ENCODE results near the gene LPIN1. TPM values are rescaled to one million over a fixed set of nuclear protein-coding genes. Genes with fewer than 3 reads are reported as not detected.

Gene LPIN1
- total RNA-seq, 2 experiments from 2014 or later: 31.9 to 36.5 TPM

GRCh38 chr2:11865805-11866204 lies 119.4 kb downstream of the LPIN1 start:
- no peak for ATAC-seq
- no peaks in the 10 kb centered on the region for H3K36me3 Mint-ChIP-seq (ENCODE audit: low read depth)
- intact Hi-C loops (cut with micrococcal nuclease): no loop called here
- TF ChIP-seq CTCF (IDR thresholded peaks at IDR 0.05): no peak
- H3K27me3 Mint-ChIP-seq: peaks cover 5% of the 10 kb centered on the region
- H3K4me1 Mint-ChIP-seq (ENCODE audit: low read depth): peaks cover 16% of the 10 kb centered on the region
- no peak overlapping the region for H3K4me3 Mint-ChIP-seq
- CTCF ChIA-PET: interaction anchor here (0.9 kb wide), 1 partner anchor 95 kb away, joined by 3 read pairs; no protein-coding TSS in a partner anchor
- H3K9me3 Mint-ChIP-seq: no peaks in the 10 kb centered on the region
- H3K27ac Mint-ChIP-seq: no peak overlapping the region
- no peak for DNase-seq
- POLR2A ChIA-PET: interaction anchor here (1.0 kb wide), 1 partner anchor 850 kb away, joined by 4 read pairs; the partner anchor contains the start of gene TRIB2

GRCh38 chr2:11866358-11867335 lies 120.2 kb downstream of the LPIN1 start:
- CTCF ChIA-PET: interaction anchor here (0.6 to 1.9 kb wide), 4 partner anchors 34 to 1141 kb away, joined by 3 to 5 read pairs (median 4); partner anchors contain the start of gene TRIB2
- DNase-seq (no peak), ATAC-seq (peak; percentile 65)
- Mint-ChIP-seq H3K36me3 (ENCODE audit: low read depth) (no peaks in the 10 kb centered on the region), H3K27me3 (peaks cover 5% of the 10 kb centered on the region), H3K27ac (no peak overlapping the region), H3K4me3 (no peak overlapping the region), H3K9me3 (no peaks in the 10 kb centered on the region), H3K4me1 (ENCODE audit: low read depth) (peaks cover 16% of the 10 kb centered on the region)
- POLR2A ChIA-PET: interaction anchor here (0.8 to 1.0 kb wide), 2 partner anchors 36 to 850 kb away, joined by 3 to 4 read pairs; partner anchors contain the start of gene TRIB2
- TF ChIP-seq CTCF (IDR thresholded peaks at IDR 0.05): no peak
- intact Hi-C loops (cut with micrococcal nuclease): no loop called here

- DNase-seq: no peak
- no peak for TF ChIP-seq CTCF (IDR thresholded peaks at IDR 0.05)
- CTCF ChIA-PET: interaction anchor here (1.4 to 1.9 kb wide), 2 partner anchors 849 to 1139 kb away, joined by 4 to 5 read pairs; partner anchors contain the start of gene TRIB2
- H3K27me3 Mint-ChIP-seq: peaks cover 2% of the 10 kb centered on the region
- no peak for ATAC-seq
- POLR2A ChIA-PET: interaction anchor here (0.6 kb wide), 1 partner anchor 854 kb away, joined by 3 read pairs; no protein-coding TSS in a partner anchor
- no peak overlapping the region for H3K27ac Mint-ChIP-seq
- H3K4me1 Mint-ChIP-seq (ENCODE audit: low read depth): peaks cover 19% of the 10 kb centered on the region
- no peaks in the 10 kb centered on the region for H3K9me3 Mint-ChIP-seq
- no peak overlapping the region for H3K4me3 Mint-ChIP-seq
- H3K36me3 Mint-ChIP-seq (ENCODE audit: low read depth): no peaks in the 10 kb centered on the region
- intact Hi-C loops (cut with micrococcal nuclease): no loop called here
Observed at GRCh38 chr2:11867926-11868325, 121.5 kb downstream of the LPIN1 start.

GRCh38 chr2:11869391-11869991 lies 123.1 kb downstream of the LPIN1 start:
- ATAC-seq: no peak
- Mint-ChIP-seq H3K4me3 (no peak overlapping the region), H3K4me1 (ENCODE audit: low read depth) (peaks cover 12% of the 10 kb centered on the region), H3K36me3 (ENCODE audit: low read depth) (no peaks in the 10 kb centered on the region), H3K27me3 (peaks cover 2% of the 10 kb centered on the region), H3K27ac (no peak overlapping the region), H3K9me3 (no peaks in the 10 kb centered on the region)
- DNase-seq: no peak
- ChIA-PET CTCF (no interaction called here), POLR2A (no interaction called here)
- TF ChIP-seq CTCF (IDR thresholded peaks at IDR 0.05): no peak
- intact Hi-C loops (cut with micrococcal nuclease): no loop called here
